ENCODE data around the gene RUBCNL.

Gene RUBCNL

GRCh38 chr13:46369506-46370277 lies 17.4 kb downstream of the RUBCNL start:
- TF ChIP-seq FOXP2 (optimal IDR thresholded peaks at IDR 0.05; ENCODE audit: borderline replicate concordance, extremely low read depth, extremely low read length, insufficient read depth) (no peak), SIN3A (IDR thresholded peaks at IDR 0.05; ENCODE audit: borderline replicate concordance, insufficient read depth, low read length) (no peak)
- TF ChIP-seq, protein P1, sequence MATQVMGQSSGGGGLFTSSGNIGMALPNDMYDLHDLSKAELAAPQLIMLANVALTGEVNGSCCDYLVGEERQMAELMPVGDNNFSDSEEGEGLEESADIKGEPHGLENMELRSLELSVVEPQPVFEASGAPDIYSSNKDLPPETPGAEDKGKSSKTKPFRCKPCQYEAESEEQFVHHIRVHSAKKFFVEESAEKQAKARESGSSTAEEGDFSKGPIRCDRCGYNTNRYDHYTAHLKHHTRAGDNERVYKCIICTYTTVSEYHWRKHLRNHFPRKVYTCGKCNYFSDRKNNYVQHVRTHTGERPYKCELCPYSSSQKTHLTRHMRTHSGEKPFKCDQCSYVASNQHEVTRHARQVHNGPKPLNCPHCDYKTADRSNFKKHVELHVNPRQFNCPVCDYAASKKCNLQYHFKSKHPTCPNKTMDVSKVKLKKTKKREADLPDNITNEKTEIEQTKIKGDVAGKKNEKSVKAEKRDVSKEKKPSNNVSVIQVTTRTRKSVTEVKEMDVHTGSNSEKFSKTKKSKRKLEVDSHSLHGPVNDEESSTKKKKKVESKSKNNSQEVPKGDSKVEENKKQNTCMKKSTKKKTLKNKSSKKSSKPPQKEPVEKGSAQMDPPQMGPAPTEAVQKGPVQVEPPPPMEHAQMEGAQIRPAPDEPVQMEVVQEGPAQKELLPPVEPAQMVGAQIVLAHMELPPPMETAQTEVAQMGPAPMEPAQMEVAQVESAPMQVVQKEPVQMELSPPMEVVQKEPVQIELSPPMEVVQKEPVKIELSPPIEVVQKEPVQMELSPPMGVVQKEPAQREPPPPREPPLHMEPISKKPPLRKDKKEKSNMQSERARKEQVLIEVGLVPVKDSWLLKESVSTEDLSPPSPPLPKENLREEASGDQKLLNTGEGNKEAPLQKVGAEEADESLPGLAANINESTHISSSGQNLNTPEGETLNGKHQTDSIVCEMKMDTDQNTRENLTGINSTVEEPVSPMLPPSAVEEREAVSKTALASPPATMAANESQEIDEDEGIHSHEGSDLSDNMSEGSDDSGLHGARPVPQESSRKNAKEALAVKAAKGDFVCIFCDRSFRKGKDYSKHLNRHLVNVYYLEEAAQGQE (IDR thresholded peaks at IDR 0.05; ENCODE audit: insufficient read depth in 1 of 2, low read depth in 2 of 2, low read length in 2 of 2): no peak

DNA sequence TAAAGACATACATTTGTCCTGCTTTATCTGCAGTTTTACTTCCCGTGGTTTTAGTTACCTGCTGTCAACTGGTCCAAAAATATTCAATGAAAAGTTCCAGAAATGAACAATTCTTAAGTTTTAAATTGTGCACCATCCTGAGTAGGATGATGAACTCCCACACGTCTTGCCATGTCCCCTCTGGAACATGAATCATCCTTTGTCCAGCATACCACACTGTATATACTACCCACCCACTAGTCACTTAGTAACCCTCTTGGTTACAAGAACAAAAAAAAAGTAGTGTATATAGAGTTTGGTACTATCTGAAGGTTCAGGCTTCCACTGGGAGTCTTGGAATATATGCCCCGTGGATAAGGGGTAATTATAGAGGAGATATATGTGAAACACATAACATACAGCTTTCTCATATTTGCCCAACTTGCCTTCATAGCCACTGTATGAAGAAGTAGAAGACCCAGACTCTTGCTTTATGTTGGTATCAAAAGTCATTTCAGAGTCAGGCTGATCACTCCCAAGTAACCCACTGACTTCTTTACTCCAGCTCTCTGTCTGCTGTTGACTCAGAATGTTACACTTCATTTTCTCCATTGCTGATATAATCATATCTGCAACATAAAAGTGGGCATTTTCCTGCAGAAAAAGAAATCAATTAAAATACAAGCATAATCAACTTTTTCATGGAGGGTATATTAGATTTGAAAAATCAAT lies 19.3 kb downstream of the RUBCNL start:
- TF ChIP-seq, protein P1 (IDR thresholded peaks at IDR 0.05; ENCODE audit: insufficient read depth in 1 of 2, low read depth in 2 of 2, low read length in 2 of 2): no peak
- no peak for TF ChIP-seq POLR2AphosphoS5 (IDR thresholded peaks at IDR 0.05; ENCODE audit: low read depth, low read length)
- no peak for TF ChIP-seq TAF1 (IDR thresholded peaks at IDR 0.05; ENCODE audit: borderline replicate concordance, insufficient read depth, low read length)
- TF ChIP-seq FOXP2 (optimal IDR thresholded peaks at IDR 0.05; ENCODE audit: borderline replicate concordance, extremely low read depth, extremely low read length, insufficient read depth): no peak
- TF ChIP-seq SIN3A (IDR thresholded peaks at IDR 0.05; ENCODE audit: borderline replicate concordance, insufficient read depth, low read length): no peak

DNA sequence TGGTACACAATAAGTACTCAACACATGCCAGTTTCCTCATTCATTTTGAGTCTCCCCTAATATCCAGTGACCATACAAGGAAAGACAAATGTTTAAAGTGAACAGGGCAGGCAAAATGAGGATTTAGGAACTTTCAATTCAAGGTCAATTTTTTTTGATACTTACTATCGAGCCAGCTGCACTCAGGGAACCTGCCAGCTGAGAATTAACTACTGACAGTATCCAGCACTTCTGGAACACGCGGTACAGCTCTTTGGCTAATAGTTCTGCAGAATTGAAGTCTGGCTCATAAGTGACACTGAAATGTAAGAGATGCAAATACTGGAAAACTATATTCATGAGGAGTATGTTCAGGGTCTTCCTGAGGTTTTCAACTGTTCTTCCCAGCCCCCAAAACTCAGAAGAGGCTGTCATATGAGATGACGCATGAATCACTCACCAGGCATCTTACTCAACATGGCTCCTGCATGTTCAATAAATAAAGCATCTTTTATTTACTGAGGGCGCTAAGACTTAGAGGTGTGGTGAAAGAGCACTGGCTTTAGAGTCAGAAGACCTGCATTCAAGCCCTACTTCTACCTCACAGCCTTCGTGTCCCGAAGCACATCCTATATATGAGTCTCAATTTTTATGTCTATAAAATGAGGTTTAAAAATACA lies 25.6 kb downstream of the RUBCNL start:
- TF ChIP-seq SIN3A (IDR thresholded peaks at IDR 0.05; ENCODE audit: borderline replicate concordance, insufficient read depth, low read length): no peak
- TF ChIP-seq FOXP2 (optimal IDR thresholded peaks at IDR 0.05; ENCODE audit: borderline replicate concordance, extremely low read depth, extremely low read length, insufficient read depth): no peak
- TF ChIP-seq, protein P1 (IDR thresholded peaks at IDR 0.05; ENCODE audit: insufficient read depth in 1 of 2, low read depth in 2 of 2, low read length in 2 of 2): no peak
- TF ChIP-seq TAF1 (IDR thresholded peaks at IDR 0.05; ENCODE audit: borderline replicate concordance, insufficient read depth, low read length): no peak
- TF ChIP-seq POLR2AphosphoS5 (IDR thresholded peaks at IDR 0.05; ENCODE audit: low read depth, low read length): no peak

DNA sequence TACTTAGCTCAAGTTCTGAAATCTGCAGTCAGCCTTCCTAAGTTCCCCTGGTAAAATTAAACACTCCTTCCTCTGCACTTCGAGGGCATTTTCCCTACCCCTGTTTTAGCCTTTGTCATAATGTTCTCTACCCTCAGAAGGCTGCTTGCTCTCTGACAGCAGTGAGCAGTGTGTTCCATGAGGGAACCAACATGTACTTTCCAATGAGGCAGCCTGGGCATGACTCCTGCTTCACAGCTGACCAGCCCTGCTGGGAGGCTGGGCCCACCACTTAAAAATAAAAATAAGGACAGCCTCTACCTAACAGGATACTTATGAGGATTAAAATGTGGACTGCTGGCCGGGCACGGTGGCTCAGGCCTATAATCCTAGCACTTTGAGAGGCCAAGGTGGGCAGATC lies 26.4 kb downstream of the RUBCNL start:
- no peak for TF ChIP-seq TAF1 (IDR thresholded peaks at IDR 0.05; ENCODE audit: borderline replicate concordance, insufficient read depth, low read length)
- TF ChIP-seq SIN3A (IDR thresholded peaks at IDR 0.05; ENCODE audit: borderline replicate concordance, insufficient read depth, low read length): no peak
- TF ChIP-seq, protein P1 (IDR thresholded peaks at IDR 0.05; ENCODE audit: insufficient read depth in 1 of 2, low read depth in 2 of 2, low read length in 2 of 2): no peak
- no peak for TF ChIP-seq POLR2AphosphoS5 (IDR thresholded peaks at IDR 0.05; ENCODE audit: low read depth, low read length)
- no peak for TF ChIP-seq FOXP2 (optimal IDR thresholded peaks at IDR 0.05; ENCODE audit: borderline replicate concordance, extremely low read depth, extremely low read length, insufficient read depth)
